Endothelial cell of umbilical vein (primary cell): ENCODE measurements around the gene BANF2. TPM values are rescaled to one million over a fixed set of nuclear protein-coding genes. Genes with fewer than 3 reads are reported as not detected.
"Not testable (repeated sequence)": the region's sequence is repeated elsewhere in the genome, so short reads cannot be mapped to it uniquely, and the experiment has no call there.

Experiments
- BruUV-seq: library from RNA; stranded (reverse); fragments of 400-500 nt; replicated peaks from 2 replicates; lab custom pipeline; 2021; lab: Mats Ljungman, UMichigan
- CTCF ChIA-PET: fragments of 300-600, 350-600 bp; sonication (Branson Sonifier 250); formaldehyde crosslinking; loops from one replicate; lab custom pipeline; 2021; ENCODE audit warnings: antibody characterized with exemption, inconsistent platforms; lab: Charles Lee
- POLR2A ChIA-PET: fragments of 300-600, 350-600 bp; sonication (Branson Sonifier 250); formaldehyde crosslinking; loops from one replicate; lab custom pipeline; 2021; ENCODE audit warnings: antibody characterized with exemption, inconsistent platforms; lab: Charles Lee
- DNase-seq: peaks from one replicate; pipeline ENCODE4 v3.0.0-alpha.2; 2011; ENCODE audit warnings: low read depth, low spot score
- FAIRE-seq: peaks from 2 replicates; lab custom pipeline; 2011; peaks lifted over from hg19 to GRCh38; lab: Jason Lieb, UNC
- H2AFZ ChIP-seq: 2 replicates; pipeline ENCODE4 v1.6.0; 2012; ENCODE audit warnings: low read depth, low read length, control low read depth, inconsistent platforms
- H3K27ac ChIP-seq: 2 replicates; pipeline ENCODE4 v1.5.1; 2011; ENCODE audit warnings: low read depth, mild to moderate bottlenecking, control low read depth, low read length, moderate library complexity; ENCODE audit not compliant: insufficient read depth
- H3K27me3 ChIP-seq, 2 experiments: 2 replicates each; pipeline versions ENCODE4 v1.6.0 to v1.6.1; 2011; ENCODE audit warnings: low read length in 2 of 2, mixed read lengths in 1 of 2; ENCODE audit not compliant: control insufficient read depth in 2 of 2, insufficient read depth in 2 of 2
- H3K36me3 ChIP-seq, 2 experiments: 2 replicates in 1 of 2; 3 replicates in 1 of 2; pipeline ENCODE4 v1.5.1; 2011; ENCODE audit warnings: low read length in 2 of 2, mild to moderate bottlenecking in 1 of 2, moderate library complexity in 1 of 2; ENCODE audit not compliant: control insufficient read depth in 2 of 2, insufficient read depth in 2 of 2; ENCODE audit errors: extremely low read depth in 1 of 2
- H3K4me1 ChIP-seq: 3 replicates; pipeline ENCODE4 v1.5.1; 2011; ENCODE audit warnings: mild to moderate bottlenecking, low read length; ENCODE audit not compliant: control insufficient read depth, insufficient read depth; ENCODE audit errors: extremely low read depth
- H3K4me2 ChIP-seq: 2 replicates; pipeline ENCODE4 v1.6.1; 2011; ENCODE audit warnings: low read length, control low read depth, mixed read lengths; ENCODE audit not compliant: insufficient read depth
- H3K4me3 ChIP-seq, 3 experiments: fragments of 200-600 bp in 1 of 3; sonication (generic), shearing (Covaris generic) in 1 of 3; replicated peaks in 1 of 3; 2 replicates each; pipeline ENCODE4 v1.5.1; 2011 to 2016; ENCODE audit warnings: control low read depth in 3 of 3, low read length in 3 of 3, mild to moderate bottlenecking in 2 of 3, inconsistent platforms in 1 of 3, low read depth in 1 of 3, moderate library complexity in 1 of 3; ENCODE audit not compliant: insufficient read depth in 1 of 3
- H3K79me2 ChIP-seq: 2 replicates; pipeline ENCODE4 v1.6.0; 2012; ENCODE audit warnings: low read length, inconsistent platforms; ENCODE audit not compliant: control insufficient read depth, insufficient read depth
- H3K9ac ChIP-seq: replicated peaks from 2 replicates; pipeline ENCODE3; 2011; ENCODE audit warnings: low read length, control low read depth; ENCODE audit not compliant: insufficient read depth; ENCODE audit errors: extremely low read depth
- H3K9me1 ChIP-seq: replicated peaks from 3 replicates; pipeline ENCODE4 v1.6.0; 2011; ENCODE audit warnings: mild to moderate bottlenecking, low read length; ENCODE audit not compliant: control insufficient read depth, insufficient read depth; ENCODE audit errors: extremely low read depth
- H3K9me3 ChIP-seq: replicated peaks from 2 replicates; pipeline ENCODE4 v1.5.1; 2012; ENCODE audit warnings: low read length, inconsistent platforms; ENCODE audit not compliant: control insufficient read depth, insufficient read depth
- H4K20me1 ChIP-seq: replicated peaks from 2 replicates; pipeline ENCODE3; 2011; ENCODE audit warnings: mild to moderate bottlenecking, low read length; ENCODE audit not compliant: control insufficient read depth, insufficient read depth; ENCODE audit errors: extremely low read depth
- EZH2 ChIP-seq: IDR thresholded peaks from 2 replicates; pipeline ENCODE4 v1.6.1; 2012; ENCODE audit warnings: borderline replicate concordance, low read depth, mild to moderate bottlenecking, moderate library complexity, low read length, inconsistent platforms; ENCODE audit not compliant: severe bottlenecking
- FOS ChIP-seq: IDR thresholded peaks from 2 replicates; pipeline ENCODE4 v1.6.1; 2011; ENCODE audit warnings: mild to moderate bottlenecking, low read length, moderate library complexity, borderline replicate concordance; ENCODE audit not compliant: insufficient read depth
- GATA2 ChIP-seq: IDR thresholded peaks from 2 replicates; pipeline ENCODE4 v1.7.0; 2011; ENCODE audit warnings: low read depth, mild to moderate bottlenecking, moderate library complexity, mixed read lengths, low read length; ENCODE audit not compliant: insufficient read length, insufficient read depth
- MYC ChIP-seq: IDR thresholded peaks from one replicate; pipeline ENCODE4 v1.6.1; 2011; ENCODE audit warnings: mild to moderate bottlenecking, low read depth, low read length
- POLR2A ChIP-seq: IDR thresholded peaks from 2 replicates; pipeline ENCODE4 v1.6.1; 2012; ENCODE audit warnings: low read depth, mild to moderate bottlenecking, control low read depth, low read length
- POLR2AphosphoS5 ChIP-seq: IDR thresholded peaks from 2 replicates; pipeline ENCODE4 v1.6.1; 2012; ENCODE audit warnings: low read depth, mild to moderate bottlenecking, control low read depth, low read length, moderate library complexity; ENCODE audit not compliant: insufficient read depth
- dilution Hi-C: fragments of 300-500 bp; cut with MboI; formaldehyde crosslinking; loops from one replicate; pipeline ENCODE4 v1.15.0; 2019; ENCODE audit warnings: low sequenced_read_pairs; ENCODE audit not compliant: extremely low pct_ligation_motif_present
- intact Hi-C: fragments of 100-400 bp; cut with micrococcal nuclease; formaldehyde crosslinking; loops from one replicate; pipeline ENCODE4 v1.10.0; 2022
- polyA plus RNA-seq, 4 experiments: library from polyadenylated mRNA; depleted of rRNA in 3 of 4; stranded (reverse) in 3 of 4; unstranded in 1 of 4; fragments of >200 nt; gene quantifications; 2 replicates each; pipeline versions ENCODE4 v1.2.1 to v1.2.3, GENCODE V29; 2011 to 2012; ENCODE audit warnings: missing spikeins in 1 of 4
- total RNA-seq: library from RNA; stranded (reverse); gene quantifications from 2 replicates; pipeline ENCODE4 v1.2.3, GENCODE V29; 2021
- TF ChIP-seq, protein P1 (sequence below), 2 donors: IDR thresholded peaks; 1 replicate in 1 of 2; 2 replicates in 1 of 2; pipeline ENCODE4 v1.5.1; 2011; ENCODE audit warnings: low read length in 2 of 2, mild to moderate bottlenecking in 2 of 2, moderate library complexity in 2 of 2, control low read depth in 1 of 2, inconsistent platforms in 1 of 2, low read depth in 1 of 2; ENCODE audit not compliant: insufficient read depth in 1 of 2; ENCODE audit errors: extremely low read depth in 1 of 2
- TF ChIP-seq, protein P2 (sequence below): IDR thresholded peaks from 2 replicates; pipeline ENCODE4 v1.6.1; 2011; ENCODE audit not compliant: insufficient read depth, insufficient read length

Gene BANF2
- total and polyA plus RNA-seq, 2 donors (not counting 3 experiments of a cell fraction or from before 2014, with no cell fraction given): not detected

DNA sequence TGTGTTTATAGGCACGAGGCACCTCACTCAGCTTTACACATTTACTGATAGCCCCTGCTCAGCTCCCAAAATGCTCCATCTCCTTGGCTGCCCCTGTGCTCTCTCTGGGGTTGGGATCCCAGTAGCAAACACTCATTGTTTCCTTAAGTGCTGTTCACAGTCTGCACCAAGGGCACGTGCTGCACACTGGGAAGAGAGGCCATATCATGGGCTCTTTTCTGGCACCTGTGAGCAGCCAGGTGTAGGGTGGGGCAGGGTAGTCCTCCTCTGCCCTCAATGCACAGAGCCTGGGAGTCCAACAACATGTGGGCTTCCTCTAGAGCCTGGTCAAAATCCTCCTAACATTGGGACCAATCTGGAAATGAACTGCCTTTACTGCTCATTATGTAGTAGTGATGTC lies 67.9 kb downstream of the BANF2 start:
- intact Hi-C loops (no loop called here), dilution Hi-C loops (no loop called here)
- Histone ChIP-seq H3K9ac (no peak overlapping the region), H3K27ac (no peak overlapping the region), H3K4me1 (no peaks in the 10 kb centered on the region), H2AFZ (no peak overlapping the region), H3K4me3 (no peak overlapping the region), H3K9me3 (no peaks in the 10 kb centered on the region), H3K4me2 (no peak overlapping the region), H4K20me1 (no peaks in the 10 kb centered on the region), H3K27me3 (peaks cover 6 to 7% of the 10 kb centered on the region in 2 experiments), H3K9me1 (no peaks in the 10 kb centered on the region), H3K79me2 (no peaks in the 10 kb centered on the region), H3K36me3 (no peaks in the 10 kb centered on the region)
- CTCF ChIA-PET: no interaction called here
- DNase-seq: no peak
- POLR2A ChIA-PET: no interaction called here
- no peak for TF ChIP-seq GATA2
- no peak for TF ChIP-seq FOS
- no peak for TF ChIP-seq POLR2AphosphoS5
- FAIRE-seq: no peak
- no TSS peak for BruUV-seq

DNA sequence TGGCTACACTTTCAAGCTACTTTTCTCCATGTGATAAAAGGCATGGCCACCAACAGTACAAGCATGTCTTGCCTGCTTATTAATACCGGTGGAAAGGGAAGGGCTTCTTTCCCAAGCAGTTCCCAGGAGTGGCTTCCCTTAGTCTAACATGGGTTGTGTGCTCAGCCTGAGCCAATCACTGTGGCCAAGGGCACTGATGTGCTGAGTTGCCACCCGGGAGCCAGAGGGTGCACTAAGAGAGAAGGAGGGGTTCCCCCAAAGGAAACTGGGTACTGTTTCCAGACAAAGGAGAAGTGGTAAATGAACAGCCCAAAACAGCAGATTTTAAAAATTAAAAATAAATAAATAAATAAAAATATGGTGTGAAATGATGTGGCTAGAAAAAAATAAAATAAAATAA lies 68.5 kb downstream of the BANF2 start:
- ChIA-PET POLR2A (no interaction called here), CTCF (no interaction called here)
- intact Hi-C loops: no loop called here
- no peaks in the 10 kb centered on the region for H3K4me1 ChIP-seq
- FAIRE-seq: no peak
- TF ChIP-seq POLR2A (no peak), GATA2 (no peak), POLR2AphosphoS5 (no peak), FOS (no peak), EZH2 (no peak), MYC (no peak)
- TF ChIP-seq, protein P1, sequence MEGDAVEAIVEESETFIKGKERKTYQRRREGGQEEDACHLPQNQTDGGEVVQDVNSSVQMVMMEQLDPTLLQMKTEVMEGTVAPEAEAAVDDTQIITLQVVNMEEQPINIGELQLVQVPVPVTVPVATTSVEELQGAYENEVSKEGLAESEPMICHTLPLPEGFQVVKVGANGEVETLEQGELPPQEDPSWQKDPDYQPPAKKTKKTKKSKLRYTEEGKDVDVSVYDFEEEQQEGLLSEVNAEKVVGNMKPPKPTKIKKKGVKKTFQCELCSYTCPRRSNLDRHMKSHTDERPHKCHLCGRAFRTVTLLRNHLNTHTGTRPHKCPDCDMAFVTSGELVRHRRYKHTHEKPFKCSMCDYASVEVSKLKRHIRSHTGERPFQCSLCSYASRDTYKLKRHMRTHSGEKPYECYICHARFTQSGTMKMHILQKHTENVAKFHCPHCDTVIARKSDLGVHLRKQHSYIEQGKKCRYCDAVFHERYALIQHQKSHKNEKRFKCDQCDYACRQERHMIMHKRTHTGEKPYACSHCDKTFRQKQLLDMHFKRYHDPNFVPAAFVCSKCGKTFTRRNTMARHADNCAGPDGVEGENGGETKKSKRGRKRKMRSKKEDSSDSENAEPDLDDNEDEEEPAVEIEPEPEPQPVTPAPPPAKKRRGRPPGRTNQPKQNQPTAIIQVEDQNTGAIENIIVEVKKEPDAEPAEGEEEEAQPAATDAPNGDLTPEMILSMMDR (IDR thresholded peaks at IDR 0.05; ENCODE audit: extremely low read depth in 1 of 2, insufficient read depth in 1 of 2, low read depth in 1 of 2, low read length in 2 of 2): no peak
- TF ChIP-seq, protein P2, sequence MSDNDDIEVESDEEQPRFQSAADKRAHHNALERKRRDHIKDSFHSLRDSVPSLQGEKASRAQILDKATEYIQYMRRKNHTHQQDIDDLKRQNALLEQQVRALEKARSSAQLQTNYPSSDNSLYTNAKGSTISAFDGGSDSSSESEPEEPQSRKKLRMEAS: no peak
- H3K27ac ChIP-seq: no peak overlapping the region
- no peak for DNase-seq
- H3K4me2 ChIP-seq: no peak overlapping the region
- no peaks in the 10 kb centered on the region for H3K9me1 ChIP-seq
- H3K36me3 ChIP-seq: no peaks in the 10 kb centered on the region
- dilution Hi-C loops: no loop called here
- H3K9ac ChIP-seq: no peak overlapping the region
- peaks cover 6 to 7% of the 10 kb centered on the region in 2 experiments for H3K27me3 ChIP-seq
- H4K20me1 ChIP-seq: no peaks in the 10 kb centered on the region
- H3K4me3 ChIP-seq: no peak overlapping the region
- H3K9me3 ChIP-seq: no peaks in the 10 kb centered on the region
- BruUV-seq: no TSS peak
- H3K79me2 ChIP-seq: no peaks in the 10 kb centered on the region
- no peak overlapping the region for H2AFZ ChIP-seq

DNA sequence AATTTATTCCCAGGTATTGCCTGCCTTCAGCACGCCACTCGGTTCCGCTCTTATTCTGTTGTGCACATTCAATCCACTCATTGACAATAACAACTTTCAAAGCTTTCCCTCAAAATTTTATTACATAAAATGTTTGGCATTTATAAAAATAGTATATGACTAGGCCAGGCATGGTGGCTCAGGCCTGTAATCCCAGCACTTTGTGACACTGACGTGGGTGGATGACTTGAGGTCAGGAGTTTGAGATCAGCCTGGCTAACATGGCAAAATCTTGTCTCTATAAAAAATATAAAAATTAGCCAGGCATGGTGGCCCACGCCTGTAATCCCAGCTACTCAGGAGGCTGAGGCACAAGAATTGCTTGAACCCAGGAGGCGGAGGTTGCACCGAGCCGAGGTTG lies 70.0 kb downstream of the BANF2 start:
- H3K9me3 ChIP-seq, H3K4me3 ChIP-seq, DNase-seq, H3K4me1 ChIP-seq, H4K20me1 ChIP-seq, POLR2A ChIA-PET, H3K9me1 ChIP-seq, H3K79me2 ChIP-seq, H3K36me3 ChIP-seq, dilution Hi-C loops, H3K27me3 ChIP-seq, H3K4me2 ChIP-seq, H2AFZ ChIP-seq, H3K27ac ChIP-seq, FAIRE-seq, H3K9ac ChIP-seq, intact Hi-C loops, BruUV-seq: not testable (repeated sequence)
- CTCF ChIA-PET: interaction anchor here (1.4 kb wide), 1 partner anchor 16 kb away, joined by 3 read pairs; no protein-coding TSS in a partner anchor
